ENCODE data around the gene HIGD1B. TPM values are rescaled to one million over a fixed set of nuclear protein-coding genes. Genes with fewer than 3 reads are reported as not detected.

HIGD1B gene
- total RNA-seq, 2 donors from 2014 or later, result 9.6 TPM; not detected in 1

GRCh38 chr17:44899074-44899782 lies 51.5 kb downstream of the HIGD1B start, which contains the start of gene EFTUD2:
TSS of gene EFTUD2 (minus strand) at chr17:44899445. CDS start at chr17:44894521, 4,924 bp downstream.
- H3K4me1 ChIP-seq, result peaks cover 19% of the 10 kb centered on the region
- DNase-seq (peak; percentile 92 to 96 (median 94)), ATAC-seq (peak; percentile 98)
- intact Hi-C loops (cut with DNase I), result no loop called here
- 0% methylated on average over 31 to 51 of the region's 54 CpGs for WGBS, 2 donors
- TF ChIP-seq CTCF (IDR thresholded peaks at IDR 0.05) (peak in 2 of 7 experiments; percentile 14 to 38), POLR2A (IDR thresholded peaks at IDR 0.05) (peak in 2 of 3 donors; percentile 73 to 86)
- peak within 1 kb of the TSS; percentile 89 to 99 (median 96) for H3K27ac ChIP-seq
- peak within 1 kb of the TSS; percentile 55 to 78 for H3K4me3 ChIP-seq
- peaks cover 0 to under 1% of the 10 kb centered on the region in 2 donors for H3K36me3 ChIP-seq (replicated peaks in 1 of 2; ENCODE audit: insufficient read depth in 1 of 2, low read depth in 2 of 2)
- H3K27me3 ChIP-seq, result no peaks in the 10 kb centered on the region
- no peaks in the 10 kb centered on the region for H3K9me3 ChIP-seq

Small RNA genes lying within 50 kb of the gene (small RNA-seq; reads per million reads assigned to genes)
- not detected for gene RN7SL405P

Other genes with a start within 250 kb of the HIGD1B start
- gene MEIOC, start 191.4 kb upstream of the HIGD1B start, total RNA-seq, result not detected
- 1 to 10 TPM; 5.9 to 7.0 TPM for gene CCDC43, start 158.1 kb upstream of the HIGD1B start, total RNA-seq
- 1 to 10 TPM; 2.0 to 3.4 TPM for gene DBF4B, start 139.2 kb upstream of the HIGD1B start, total RNA-seq
- under 1 TPM; under 0.01 TPM for gene ADAM11, start 88.9 kb upstream of the HIGD1B start, total RNA-seq
- 1 to 10 TPM; 1.6 to 2.6 TPM for gene GJC1, start 17.6 kb upstream of the HIGD1B start, total RNA-seq
- 10 to 100 TPM; 31.6 to 49.8 TPM for gene EFTUD2, start 51.6 kb downstream of the HIGD1B start, total RNA-seq
- gene GFAP, start 67.6 kb downstream of the HIGD1B start, total RNA-seq, result 1 to 10 TPM; 2.0 to 7.0 TPM
- gene KIF18B, start 99.9 kb downstream of the HIGD1B start, total RNA-seq, result under 1 TPM in 1 of 2 donors, not detected in 1; 0.26 TPM
- 1 to 10 TPM; 2.3 to 2.9 TPM for gene C1QL1, start 120.4 kb downstream of the HIGD1B start, total RNA-seq
- 10 to 100 TPM; 19.8 to 20.8 TPM for gene DCAKD, start 203.7 kb downstream of the HIGD1B start, total RNA-seq
- 10 to 100 TPM; 26.5 to 33.9 TPM for gene NMT1, start 213.4 kb downstream of the HIGD1B start, total RNA-seq

Measured in body of pancreas (tissue), 4 donors.